ENCODE data around the gene HSP90AA1. TPM values are rescaled to one million over a fixed set of nuclear protein-coding genes. Genes with fewer than 3 reads are reported as not detected.

The HSP90AA1 gene
- total RNA-seq, 1 experiment from 2014 or later: 1,931 TPM

GRCh38 chr14:102124419-102124818 lies 37.6 kb upstream of the HSP90AA1 start:
- H3K4me1 ChIP-seq (replicated peaks; ENCODE audit: insufficient read depth): peaks cover 36% of the 10 kb centered on the region
- H3K79me2 ChIP-seq (ENCODE audit: low read depth): peaks cover 3% of the 10 kb centered on the region; the same call in 1 of the 2 replicates
- no peak overlapping the region for H2AFZ ChIP-seq
- no peaks in the 10 kb centered on the region for H3K36me3 ChIP-seq (ENCODE audit: low read depth)
- no TSS peak for BruUV-seq (replicated peaks)
- POLR2A ChIA-PET (ENCODE audit: unreplicated experiment): interaction anchor here (0.5 to 0.6 kb wide), 3 partner anchors 12 to 55 kb away, joined by 8 to 13 read pairs (median 11); no protein-coding TSS in a partner anchor
- peak overlapping the region; percentile 72 for H3K27ac ChIP-seq
- peak in 1 of 2 experiments; percentile 53 for DNase-seq
- no peak overlapping the region for H3K4me3 ChIP-seq
- CTCF ChIA-PET: no interaction called here
- intact Hi-C loops (cut with micrococcal nuclease; ENCODE audit: unreplicated experiment): no loop called here
- H3K27me3 ChIP-seq (ENCODE audit: insufficient read depth, low read depth): no peaks in the 10 kb centered on the region
- TF ChIP-seq CTCF (conservative IDR thresholded peaks at IDR 0.05) (0 out of 2 replicates have a peak, but pooled peaks have one; percentile 20), EZH2 (IDR thresholded peaks at IDR 0.05; ENCODE audit: low read depth) (no peak)
- H3K9me2 ChIP-seq (ENCODE audit: insufficient read depth): no peaks in the 10 kb centered on the region
- no peaks in the 10 kb centered on the region for H3K9me3 ChIP-seq (ENCODE audit: insufficient read depth, low read depth)
- H3K4me2 ChIP-seq: no peak overlapping the region
- H4K20me1 ChIP-seq (ENCODE audit: insufficient read depth): no peaks in the 10 kb centered on the region
- H3F3A ChIP-seq (ENCODE audit: insufficient read depth, low read depth): peaks cover 45% of the 10 kb centered on the region

GRCh38 chr14:102121567-102121966 lies 34.7 kb upstream of the HSP90AA1 start:
- POLR2A ChIA-PET (ENCODE audit: unreplicated experiment): no interaction called here
- no peak for TF ChIP-seq CTCF (conservative IDR thresholded peaks at IDR 0.05)
- no peak for TF ChIP-seq EZH2 (IDR thresholded peaks at IDR 0.05; ENCODE audit: low read depth)
- peaks cover 26% of the 10 kb centered on the region for H3K4me1 ChIP-seq (replicated peaks; ENCODE audit: insufficient read depth)
- intact Hi-C loops (cut with micrococcal nuclease; ENCODE audit: unreplicated experiment): no loop called here
- H3K36me3 ChIP-seq (ENCODE audit: low read depth): no peaks in the 10 kb centered on the region
- no TSS peak for BruUV-seq (replicated peaks)
- H3F3A ChIP-seq (ENCODE audit: insufficient read depth, low read depth): peaks cover 36% of the 10 kb centered on the region
- no peak overlapping the region for H2AFZ ChIP-seq
- H3K4me2 ChIP-seq: no peak overlapping the region
- no peaks in the 10 kb centered on the region for H3K9me3 ChIP-seq (ENCODE audit: insufficient read depth, low read depth)
- no peaks in the 10 kb centered on the region for H3K9me2 ChIP-seq (ENCODE audit: insufficient read depth)
- peaks cover 3% of the 10 kb centered on the region; the same call in 1 of the 2 replicates for H3K79me2 ChIP-seq (ENCODE audit: low read depth)
- H3K27ac ChIP-seq: no peak overlapping the region
- H4K20me1 ChIP-seq (ENCODE audit: insufficient read depth): no peaks in the 10 kb centered on the region
- CTCF ChIA-PET: no interaction called here
- H3K4me3 ChIP-seq: no peak overlapping the region
- no peaks in the 10 kb centered on the region for H3K27me3 ChIP-seq (ENCODE audit: insufficient read depth, low read depth)
- DNase-seq: no peak

- Histone ChIP-seq H3K36me3 (ENCODE audit: low read depth) (no peaks in the 10 kb centered on the region), H3K27me3 (ENCODE audit: insufficient read depth, low read depth) (no peaks in the 10 kb centered on the region), H2AFZ (no peak overlapping the region), H3K9me3 (ENCODE audit: insufficient read depth, low read depth) (no peaks in the 10 kb centered on the region), H3K79me2 (ENCODE audit: low read depth) (peaks cover 3% of the 10 kb centered on the region; the same call in 1 of the 2 replicates), H3K4me3 (no peak overlapping the region), H3K27ac (no peak overlapping the region), H3K4me1 (replicated peaks; ENCODE audit: insufficient read depth) (peaks cover 20% of the 10 kb centered on the region), H4K20me1 (ENCODE audit: insufficient read depth) (no peaks in the 10 kb centered on the region), H3K9me2 (ENCODE audit: insufficient read depth) (no peaks in the 10 kb centered on the region), H3K4me2 (no peak overlapping the region), H3F3A (ENCODE audit: insufficient read depth, low read depth) (peaks cover 29% of the 10 kb centered on the region)
- POLR2A ChIA-PET (ENCODE audit: unreplicated experiment): no interaction called here
- no peak for DNase-seq
- TF ChIP-seq CTCF (conservative IDR thresholded peaks at IDR 0.05) (no peak), EZH2 (IDR thresholded peaks at IDR 0.05; ENCODE audit: low read depth) (no peak)
- CTCF ChIA-PET: no interaction called here
- no TSS peak for BruUV-seq (replicated peaks)
- intact Hi-C loops (cut with micrococcal nuclease; ENCODE audit: unreplicated experiment): no loop called here
Measured at GRCh38 chr14:102120888-102121287, 34.0 kb upstream of the HSP90AA1 start.
